22Rv1 (cell line): ENCODE data around the gene HMGN1.
A peak's percentile ranks its signal among the peaks of the same experiment; 100 is the strongest.

Experiments used
- H3K27ac ChIP-seq: fragments of 450-650 bp; 2 replicates; pipeline ENCODE4 v1.5.1; 2017
- CTCF ChIP-seq: fragments of 450-650 bp; IDR thresholded peaks from 2 replicates; pipeline ENCODE4 v1.5.1; 2017; ENCODE audit warnings: mild to moderate bottlenecking
- ZFX ChIP-seq: fragments of 450-650 bp; IDR thresholded peaks from 2 replicates; pipeline ENCODE4 v1.6.1; 2017; ENCODE audit warnings: antibody characterized with exemption, borderline replicate concordance

The HMGN1 gene

DNA sequence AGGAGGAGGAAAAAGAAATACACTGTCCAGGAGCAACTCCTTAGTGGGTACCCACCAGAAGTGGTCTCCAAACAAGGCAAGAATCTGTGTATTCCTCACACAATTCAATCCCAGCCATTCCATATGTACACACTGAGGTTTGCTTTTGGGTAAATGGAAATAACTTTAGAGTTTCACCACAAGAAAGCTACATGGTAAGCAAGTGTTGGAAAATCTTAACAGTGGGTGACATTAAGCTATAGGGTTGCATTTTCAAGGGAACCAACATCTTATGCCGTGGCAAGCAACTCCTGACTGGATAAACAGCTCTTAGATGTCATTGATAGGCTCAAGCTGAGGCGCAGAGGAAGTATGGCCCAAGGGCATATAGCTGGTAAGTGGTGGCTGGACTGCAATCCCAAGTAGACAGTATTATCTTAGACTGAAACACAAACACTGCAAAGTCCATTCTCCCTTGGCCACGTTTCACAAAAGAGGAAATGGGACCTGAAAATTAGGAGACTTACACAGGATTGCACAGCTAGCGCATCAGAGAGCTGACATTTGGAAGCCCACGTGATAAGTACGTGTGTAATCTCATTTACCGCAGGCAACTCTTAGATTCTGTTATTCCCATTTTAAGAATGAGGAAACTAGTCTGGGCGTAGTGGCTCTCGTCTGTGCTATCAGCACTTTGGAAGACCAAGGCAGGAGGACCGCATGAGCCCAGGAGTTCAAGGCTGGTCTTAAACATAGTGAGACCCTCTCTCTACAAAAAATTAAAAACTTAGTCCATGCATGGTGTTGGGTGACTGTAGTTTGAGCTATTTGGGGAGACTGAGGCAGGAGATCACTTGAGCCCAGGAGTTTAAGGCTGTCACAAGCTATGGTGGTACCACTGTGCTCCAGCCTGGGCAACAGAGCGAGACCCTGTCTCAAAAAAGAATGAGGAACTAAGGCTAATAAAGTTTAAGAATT lies 31.5 kb downstream of the HMGN1 start:
- peak overlapping the region; percentile 74 for H3K27ac ChIP-seq
- TF ChIP-seq ZFX (no peak), CTCF (no peak)

GRCh38 chr21:39316729-39317128 lies 32.2 kb downstream of the HMGN1 start:
- peak overlapping the region; percentile 74 for H3K27ac ChIP-seq
- TF ChIP-seq CTCF (no peak), ZFX (no peak)

DNA sequence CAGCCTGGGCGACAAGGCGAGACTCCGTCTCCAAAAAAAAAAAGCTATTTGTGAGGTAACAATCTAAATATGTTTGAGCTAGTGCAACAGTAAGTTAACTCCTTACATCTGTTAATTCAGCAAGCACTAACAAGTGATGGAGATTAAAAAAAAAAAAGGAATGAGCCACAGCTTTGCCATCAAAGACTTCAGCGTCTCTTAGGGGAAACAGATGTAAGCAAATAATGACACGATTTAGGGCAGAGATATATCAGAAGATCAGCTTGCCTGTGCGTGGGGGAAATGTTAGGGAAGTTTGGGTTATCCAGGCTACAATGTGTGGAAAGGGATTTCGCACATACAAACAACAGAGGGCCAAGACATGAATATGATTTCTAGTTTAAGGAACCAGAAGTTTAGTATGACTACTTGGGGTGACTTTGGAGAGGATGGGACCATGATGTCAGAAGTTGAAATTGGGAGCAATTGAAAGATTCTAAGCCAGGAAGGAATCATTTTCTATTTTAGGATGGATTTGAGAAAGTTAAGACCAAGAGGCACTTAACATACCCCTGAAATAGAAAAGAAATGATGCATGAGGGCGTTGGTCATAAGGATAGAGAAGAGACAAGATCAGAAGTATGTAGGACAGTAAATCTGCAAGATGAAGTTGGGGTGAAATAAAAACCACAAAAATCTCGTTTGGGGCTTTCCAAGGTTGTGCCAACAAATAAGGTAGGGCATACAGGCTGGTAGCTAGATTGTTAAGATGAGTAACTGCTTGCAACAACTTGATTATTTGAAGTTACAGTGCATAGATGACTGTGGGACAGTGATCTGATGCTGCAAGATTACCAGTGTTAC lies 33.1 kb downstream of the HMGN1 start:
- no peak for TF ChIP-seq ZFX
- no peak overlapping the region for H3K27ac ChIP-seq

GRCh38 chr21:39314143-39315027 lies 34.5 kb downstream of the HMGN1 start:
- peak overlapping the region; percentile 90 for H3K27ac ChIP-seq
- TF ChIP-seq ZFX (no peak), CTCF (no peak)

GRCh38 chr21:39313571-39314142 lies 35.2 kb downstream of the HMGN1 start, which contains the start of gene BRWD1:
Gene BRWD1, minus strand, starts transcription at chr21:39313632. Its CDS starts 141 bp downstream, at chr21:39313491.
- peak within 1 kb of the TSS; percentile 90 for H3K27ac ChIP-seq
- TF ChIP-seq ZFX (no peak), CTCF (peak; percentile 11; the same call in 1 of the 2 replicates)

GRCh38 chr21:39313042-39313570 lies 35.8 kb downstream of the HMGN1 start:
- H3K27ac ChIP-seq, result peak overlapping the region; percentile 90
- TF ChIP-seq CTCF (no peak), ZFX (no peak)
